Measurements from ENCODE around the gene SORBS1.

The SORBS1 gene

DNA sequence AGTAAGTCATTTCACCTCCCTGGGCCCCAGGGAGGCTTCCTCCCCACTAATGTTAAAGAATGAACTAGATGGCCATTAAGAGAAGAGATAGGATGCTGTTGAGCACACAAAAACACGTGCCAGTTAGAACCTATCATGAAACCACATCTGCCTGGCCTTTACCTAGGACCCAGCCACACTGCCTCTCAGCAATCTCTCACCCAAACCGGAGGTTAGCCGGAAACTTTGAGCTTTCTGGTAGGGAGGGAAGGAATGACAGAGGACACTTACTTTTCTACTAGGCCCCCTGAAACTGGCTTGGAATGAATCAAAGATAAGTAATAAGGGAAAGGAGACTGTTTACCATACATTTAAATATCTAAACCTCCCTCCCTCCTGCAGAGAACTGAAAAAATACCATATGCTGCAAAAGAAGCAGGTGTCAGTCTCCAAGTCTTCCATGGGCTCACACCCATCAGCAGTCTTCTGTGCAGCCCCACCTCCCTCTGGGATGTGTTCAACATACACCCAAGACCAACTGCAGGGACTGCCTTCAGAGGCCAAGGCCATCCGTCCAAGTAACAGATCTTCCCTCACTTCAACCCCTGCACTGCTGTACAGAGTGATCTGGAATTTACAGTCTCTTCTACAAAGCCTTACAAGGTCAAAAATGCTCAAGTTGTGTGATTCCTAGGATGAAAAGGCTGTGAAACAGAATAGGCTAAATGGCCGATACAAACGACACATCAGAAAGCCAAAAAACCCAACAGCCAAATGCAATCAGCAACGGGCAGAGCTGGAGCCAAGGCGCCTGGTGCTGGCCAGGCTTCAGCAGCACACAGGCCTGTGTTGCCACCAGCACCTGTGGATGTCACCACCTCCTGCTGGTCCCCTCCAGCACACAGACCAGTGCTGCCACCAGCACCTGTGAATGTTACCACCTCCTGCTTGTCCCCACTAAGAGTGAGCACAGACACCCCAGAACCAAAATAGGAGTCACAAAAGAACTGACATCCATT, 42.4 kb downstream of the SORBS1 start:
- H3K27ac ChIP-seq = no peak overlapping the region
- no peak for DNase-seq (ENCODE audit: low read depth, low spot score)

- H3K27ac ChIP-seq = no peak overlapping the region
- DNase-seq (ENCODE audit: low read depth, low spot score) = peak; percentile 12
Observed at GRCh38 chr10:95517536-95518454, 43.4 kb downstream of the SORBS1 start.

GRCh38 chr10:95516774-95517373, 44.3 kb downstream of the SORBS1 start:
- DNase-seq (ENCODE audit: low read depth, low spot score) = no peak
- no peak overlapping the region for H3K27ac ChIP-seq

GRCh38 chr10:95513941-95514392, 47.2 kb downstream of the SORBS1 start:
- peak; percentile 57 for DNase-seq (ENCODE audit: low read depth, low spot score)
- no peak overlapping the region for H3K27ac ChIP-seq

- H3K27ac ChIP-seq = no peak overlapping the region
- DNase-seq (ENCODE audit: low read depth, low spot score) = no peak
Observed at GRCh38 chr10:95513008-95513589, 48.1 kb downstream of the SORBS1 start.

DNA sequence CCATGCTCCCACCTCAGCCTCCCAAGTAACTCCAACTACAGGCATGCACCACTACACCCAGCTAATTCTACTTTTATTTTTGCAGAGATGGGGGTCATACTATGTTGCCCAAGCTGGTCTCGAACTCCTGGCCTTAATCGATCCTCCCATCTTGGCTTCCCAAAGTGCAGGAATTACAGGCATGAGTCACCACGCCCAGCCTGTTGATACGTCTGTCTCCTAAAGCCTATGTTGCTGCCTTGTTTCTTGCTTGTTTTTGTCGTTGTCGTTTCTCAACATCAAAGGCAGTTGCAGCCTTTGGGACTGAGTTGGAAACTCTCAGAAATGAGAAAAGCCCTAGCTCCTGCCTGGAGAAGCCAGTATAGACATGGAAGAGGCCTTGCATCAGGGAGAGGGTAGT, 49.9 kb downstream of the SORBS1 start:
- no peak overlapping the region for H3K27ac ChIP-seq
- no peak for DNase-seq (ENCODE audit: low read depth, low spot score)

DNA sequence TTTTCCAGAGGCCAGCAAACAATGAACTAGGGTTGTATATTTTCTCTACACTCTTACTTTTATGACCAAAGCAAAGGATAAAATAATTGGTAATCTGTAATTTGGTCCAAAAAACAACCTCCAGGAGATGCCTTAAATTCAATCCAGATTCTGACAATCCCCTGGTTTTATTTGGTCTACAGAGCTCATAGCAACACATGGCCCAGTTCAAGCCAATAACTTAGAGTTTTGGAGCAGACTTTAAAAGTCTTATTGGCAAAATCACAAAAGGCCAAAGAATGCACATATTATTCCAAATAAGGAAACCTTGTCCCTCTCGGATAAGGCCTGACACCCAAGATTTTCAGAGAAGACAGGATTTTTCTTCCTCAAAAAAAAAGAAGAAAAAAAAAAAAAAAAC, 51.9 kb downstream of the SORBS1 start:
- DNase-seq (ENCODE audit: low read depth, low spot score) = no peak
- H3K27ac ChIP-seq = no peak overlapping the region

DNA sequence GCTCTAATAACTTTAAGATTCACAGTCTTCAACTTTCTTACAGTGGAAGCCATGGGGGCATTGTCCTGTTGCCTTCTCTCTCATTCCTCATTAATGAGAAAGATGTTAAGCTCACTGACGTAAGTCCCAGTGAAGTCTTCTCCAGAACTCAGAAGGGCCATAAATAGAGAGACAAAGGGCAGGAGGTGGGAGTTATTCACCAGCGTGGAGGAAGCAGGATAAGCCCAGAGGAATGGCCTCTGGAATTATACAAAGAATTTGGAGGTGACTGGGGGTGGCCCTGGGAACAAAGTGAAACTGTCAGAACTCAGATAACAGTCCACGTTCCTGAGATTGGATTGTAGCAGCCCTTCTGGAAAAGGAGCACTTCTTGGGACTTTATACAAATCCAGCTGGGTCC, 52.4 kb downstream of the SORBS1 start:
- no peak for DNase-seq (ENCODE audit: low read depth, low spot score)

GRCh38 chr10:95506056-95506737, 55.0 kb downstream of the SORBS1 start:
- H3K27ac ChIP-seq = no peak overlapping the region
- DNase-seq (ENCODE audit: low read depth, low spot score) = no peak

More for the DNA sequence above, 52.4 kb downstream of the SORBS1 start:
- H3K27ac ChIP-seq = no peak overlapping the region

DNA sequence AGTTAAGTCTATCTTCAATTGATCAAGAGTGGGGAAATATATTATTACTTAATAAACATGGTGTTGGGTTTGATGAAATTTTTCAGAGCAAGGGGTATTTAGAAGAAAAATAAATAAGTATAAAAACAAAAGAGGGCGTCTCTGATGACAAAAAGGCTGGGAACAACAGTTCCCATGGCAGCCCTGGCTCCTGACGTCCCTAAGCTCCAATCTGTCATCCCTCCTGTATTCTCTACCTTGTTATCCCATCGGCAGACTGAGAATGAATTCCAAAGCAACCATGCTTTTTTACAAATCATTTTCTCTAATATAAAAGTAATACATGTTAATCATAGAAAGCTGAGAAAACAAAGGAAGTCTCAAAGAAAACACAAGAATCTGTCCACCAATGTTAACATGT, 55.5 kb downstream of the SORBS1 start:
- DNase-seq (ENCODE audit: low read depth, low spot score) = no peak
- H3K27ac ChIP-seq = no peak overlapping the region

GRCh38 chr10:95505084-95505610, 56.0 kb downstream of the SORBS1 start:
- DNase-seq (ENCODE audit: low read depth, low spot score) = no peak

GRCh38 chr10:95504246-95504691, 56.9 kb downstream of the SORBS1 start:
- H3K27ac ChIP-seq = no peak overlapping the region
- DNase-seq (ENCODE audit: low read depth, low spot score) = no peak

More at GRCh38 chr10:95505084-95505610, 56.0 kb downstream of the SORBS1 start:
- H3K27ac ChIP-seq = no peak overlapping the region

DNA sequence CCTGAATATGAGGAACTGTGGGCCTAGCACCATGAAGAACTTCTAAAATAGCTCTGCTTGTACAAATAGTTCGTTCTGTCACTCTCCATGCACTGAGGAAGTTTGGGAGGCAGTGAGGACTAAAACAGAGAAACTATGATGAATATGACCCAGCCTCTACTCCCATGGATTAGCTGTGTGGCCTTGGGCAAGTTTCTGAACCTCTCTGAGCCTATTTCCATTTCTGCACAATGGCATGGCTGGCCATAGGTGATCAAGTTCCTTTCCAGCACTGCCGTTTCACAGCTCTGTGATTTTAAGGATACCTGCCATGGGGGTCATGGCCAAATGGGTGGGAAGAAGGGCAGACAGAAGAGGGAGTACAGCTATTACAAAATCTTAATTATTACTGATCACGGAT, 57.6 kb downstream of the SORBS1 start:
- H3K27ac ChIP-seq = no peak overlapping the region
- DNase-seq (ENCODE audit: low read depth, low spot score) = no peak

- no peak for DNase-seq (ENCODE audit: low read depth, low spot score)
- no peak overlapping the region for H3K27ac ChIP-seq
Observed at GRCh38 chr10:95503001-95503400, 58.2 kb downstream of the SORBS1 start.

DNA sequence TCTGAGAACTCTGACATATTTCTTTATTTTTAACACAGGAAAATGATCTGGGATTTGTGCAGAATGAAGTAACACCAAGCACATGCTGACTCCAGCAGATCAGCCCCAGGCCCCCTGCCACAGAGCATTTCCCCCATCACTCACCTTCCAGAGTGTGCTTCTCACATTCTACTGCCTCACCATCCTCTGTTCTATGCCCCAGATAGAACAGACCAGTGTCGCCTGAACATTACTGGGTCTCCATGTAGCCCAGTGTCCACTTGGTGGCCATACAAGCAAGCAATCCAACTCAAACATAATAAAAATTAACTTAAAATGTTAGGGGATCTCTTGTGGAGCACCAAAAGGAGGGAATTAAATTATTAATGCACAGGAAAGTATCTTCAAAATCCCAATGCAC, 58.8 kb downstream of the SORBS1 start:
- no peak overlapping the region for H3K27ac ChIP-seq
- no peak for DNase-seq (ENCODE audit: low read depth, low spot score)

DNA sequence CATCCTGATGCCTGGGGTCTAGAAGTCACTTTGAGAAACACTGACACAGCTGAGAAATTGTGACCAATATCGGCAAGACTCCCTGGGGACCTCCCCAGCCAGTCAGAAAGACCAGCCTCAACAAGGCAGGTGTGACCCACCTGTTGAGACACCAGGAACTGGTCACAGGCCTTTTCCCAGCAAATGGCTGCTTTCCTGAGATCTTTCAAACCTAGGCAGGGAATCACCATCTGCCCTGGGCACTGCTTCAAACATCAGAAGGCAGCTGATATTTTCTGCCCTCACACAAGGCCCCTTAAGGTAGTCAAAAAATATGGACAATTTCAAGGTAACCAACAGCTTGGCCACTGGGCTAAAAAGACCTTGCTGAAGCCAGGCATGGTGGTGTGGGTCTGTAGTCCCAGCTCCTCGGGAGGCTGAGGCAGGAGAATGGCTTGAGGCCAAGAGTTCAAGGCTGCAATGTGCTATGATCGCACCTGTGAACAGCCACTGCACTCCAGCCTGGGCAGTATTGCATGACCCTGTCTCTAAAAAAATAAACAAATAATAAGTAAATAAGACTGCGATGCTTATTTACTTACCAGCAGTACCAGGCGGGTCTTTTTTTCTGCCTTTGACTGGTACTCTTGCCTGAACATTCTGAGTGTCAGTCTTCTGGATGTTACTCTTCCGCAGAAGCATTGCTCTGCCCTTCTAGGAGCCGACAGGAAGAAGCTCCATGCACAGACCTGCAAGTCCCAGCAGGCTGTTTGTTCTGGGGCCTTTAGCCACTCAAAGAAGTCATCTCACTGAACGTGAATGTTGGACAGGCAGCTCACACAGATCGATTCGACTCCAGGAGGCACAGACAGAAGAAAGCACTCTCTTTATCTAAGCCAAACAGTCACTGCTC, 59.7 kb downstream of the SORBS1 start:
- DNase-seq (ENCODE audit: low read depth, low spot score) = no peak
- H3K27ac ChIP-seq = no peak overlapping the region

DNA sequence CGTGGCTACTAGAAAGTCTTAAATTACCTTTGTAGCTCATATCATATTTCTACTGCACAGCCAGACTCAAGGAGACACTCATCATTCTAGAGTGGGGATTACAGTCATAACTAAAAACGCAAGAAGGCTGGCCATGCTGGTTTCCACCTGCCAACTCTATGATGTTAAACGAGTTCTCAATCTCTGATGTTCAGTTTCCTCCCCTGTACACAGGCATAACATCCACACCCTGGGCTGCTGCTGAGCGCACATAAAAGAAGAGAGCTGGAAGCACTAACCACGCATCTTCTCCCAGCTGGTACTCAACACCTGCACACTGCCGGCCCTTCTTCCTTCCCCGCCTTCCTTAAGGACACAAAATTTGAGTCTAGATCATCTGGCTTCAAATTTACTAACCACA, 60.5 kb downstream of the SORBS1 start:
- no peak for DNase-seq (ENCODE audit: low read depth, low spot score)

DNA sequence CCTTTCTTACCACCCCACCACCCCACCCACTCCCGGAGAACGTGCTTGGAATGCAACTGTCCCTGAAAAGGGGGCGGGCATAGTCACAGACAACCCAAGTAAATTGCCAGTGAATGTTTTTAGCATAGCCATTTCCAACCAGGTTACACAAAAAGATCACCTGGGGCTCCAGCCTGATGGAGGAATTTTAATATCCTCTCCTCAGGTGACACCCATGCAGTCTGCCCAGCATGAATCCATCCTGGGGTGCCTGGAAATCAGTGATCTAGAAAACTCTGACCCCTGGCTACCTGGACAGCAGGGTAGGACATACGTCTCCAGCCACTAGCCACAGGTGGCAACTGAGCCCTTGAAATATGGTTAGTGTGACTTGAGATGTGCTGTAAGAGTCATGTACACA, 61.1 kb downstream of the SORBS1 start:
- DNase-seq (ENCODE audit: low read depth, low spot score) = no peak
- H3K27ac ChIP-seq = no peak overlapping the region

More for the DNA sequence above, 60.5 kb downstream of the SORBS1 start:
- no peak overlapping the region for H3K27ac ChIP-seq
